Measurements from ENCODE around the gene HDGFL3.

HDGFL3 gene

GRCh38 chr15:83081256-83082014, 126.2 kb downstream of the HDGFL3 start:
- H3K4me3 ChIP-seq (ENCODE audit: low read length) = no peak overlapping the region
- DNase-seq (ENCODE audit: low read depth) = no peak
- TF ChIP-seq CTCF (conservative IDR thresholded peaks at IDR 0.05; ENCODE audit: low read length) = no peak

- no peak for TF ChIP-seq CTCF (conservative IDR thresholded peaks at IDR 0.05; ENCODE audit: low read length)
- H3K4me3 ChIP-seq (ENCODE audit: low read length) = no peak overlapping the region
- no peak for DNase-seq (ENCODE audit: low read depth)
Measured at GRCh38 chr15:83078712-83079111, 128.9 kb downstream of the HDGFL3 start.
